ENCODE results near the gene RAD1. TPM values are rescaled to one million over a fixed set of nuclear protein-coding genes. Genes with fewer than 3 reads are reported as not detected.

The RAD1 gene
- total RNA-seq, 1 experiment from 2014 or later: 33.4 TPM

DNA sequence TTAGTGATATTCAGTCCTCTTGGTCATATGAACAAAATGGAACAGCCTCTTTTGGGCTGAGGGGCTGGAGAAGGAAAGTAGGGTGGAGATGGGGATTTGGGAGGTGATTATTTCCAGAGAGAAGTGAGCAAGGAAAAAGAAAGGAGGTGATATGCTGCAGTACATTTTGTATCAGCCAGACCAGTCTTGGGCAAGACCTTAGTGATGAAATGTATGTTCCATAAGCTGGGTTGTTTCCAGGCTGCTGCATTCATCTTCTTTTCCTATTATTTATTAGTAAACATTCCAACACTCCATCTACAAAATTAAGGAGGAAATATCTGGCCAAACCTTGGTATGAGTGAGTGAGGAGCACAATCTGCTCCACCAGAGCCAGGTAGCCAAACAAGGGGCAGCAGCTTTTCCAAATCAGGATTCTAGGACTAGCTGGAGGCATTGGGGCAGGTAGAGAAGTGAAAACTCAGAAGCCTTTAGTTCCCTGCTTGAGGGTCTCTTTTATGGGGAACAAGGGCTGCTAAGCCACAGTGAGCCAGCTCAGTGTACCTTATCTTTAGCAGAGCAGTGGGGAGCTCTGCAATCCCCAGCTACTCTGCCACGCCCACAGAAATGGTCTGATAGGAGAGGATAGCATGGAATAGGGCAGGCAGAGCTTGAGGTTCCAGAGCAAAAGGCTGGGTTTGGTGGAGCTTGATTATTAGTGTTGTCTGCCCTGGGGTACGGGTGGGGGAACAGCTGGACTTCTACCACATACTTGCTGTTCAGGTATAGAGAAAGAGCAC, 19.5 kb downstream of the RAD1 start (continued):
- TF ChIP-seq, protein P1, sequence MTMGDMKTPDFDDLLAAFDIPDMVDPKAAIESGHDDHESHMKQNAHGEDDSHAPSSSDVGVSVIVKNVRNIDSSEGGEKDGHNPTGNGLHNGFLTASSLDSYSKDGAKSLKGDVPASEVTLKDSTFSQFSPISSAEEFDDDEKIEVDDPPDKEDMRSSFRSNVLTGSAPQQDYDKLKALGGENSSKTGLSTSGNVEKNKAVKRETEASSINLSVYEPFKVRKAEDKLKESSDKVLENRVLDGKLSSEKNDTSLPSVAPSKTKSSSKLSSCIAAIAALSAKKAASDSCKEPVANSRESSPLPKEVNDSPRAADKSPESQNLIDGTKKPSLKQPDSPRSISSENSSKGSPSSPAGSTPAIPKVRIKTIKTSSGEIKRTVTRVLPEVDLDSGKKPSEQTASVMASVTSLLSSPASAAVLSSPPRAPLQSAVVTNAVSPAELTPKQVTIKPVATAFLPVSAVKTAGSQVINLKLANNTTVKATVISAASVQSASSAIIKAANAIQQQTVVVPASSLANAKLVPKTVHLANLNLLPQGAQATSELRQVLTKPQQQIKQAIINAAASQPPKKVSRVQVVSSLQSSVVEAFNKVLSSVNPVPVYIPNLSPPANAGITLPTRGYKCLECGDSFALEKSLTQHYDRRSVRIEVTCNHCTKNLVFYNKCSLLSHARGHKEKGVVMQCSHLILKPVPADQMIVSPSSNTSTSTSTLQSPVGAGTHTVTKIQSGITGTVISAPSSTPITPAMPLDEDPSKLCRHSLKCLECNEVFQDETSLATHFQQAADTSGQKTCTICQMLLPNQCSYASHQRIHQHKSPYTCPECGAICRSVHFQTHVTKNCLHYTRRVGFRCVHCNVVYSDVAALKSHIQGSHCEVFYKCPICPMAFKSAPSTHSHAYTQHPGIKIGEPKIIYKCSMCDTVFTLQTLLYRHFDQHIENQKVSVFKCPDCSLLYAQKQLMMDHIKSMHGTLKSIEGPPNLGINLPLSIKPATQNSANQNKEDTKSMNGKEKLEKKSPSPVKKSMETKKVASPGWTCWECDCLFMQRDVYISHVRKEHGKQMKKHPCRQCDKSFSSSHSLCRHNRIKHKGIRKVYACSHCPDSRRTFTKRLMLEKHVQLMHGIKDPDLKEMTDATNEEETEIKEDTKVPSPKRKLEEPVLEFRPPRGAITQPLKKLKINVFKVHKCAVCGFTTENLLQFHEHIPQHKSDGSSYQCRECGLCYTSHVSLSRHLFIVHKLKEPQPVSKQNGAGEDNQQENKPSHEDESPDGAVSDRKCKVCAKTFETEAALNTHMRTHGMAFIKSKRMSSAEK (CRISPR knock-in tag; IDR thresholded peaks at IDR 0.05; ENCODE audit: borderline replicate concordance): no peak
- TF ChIP-seq, protein P2, sequence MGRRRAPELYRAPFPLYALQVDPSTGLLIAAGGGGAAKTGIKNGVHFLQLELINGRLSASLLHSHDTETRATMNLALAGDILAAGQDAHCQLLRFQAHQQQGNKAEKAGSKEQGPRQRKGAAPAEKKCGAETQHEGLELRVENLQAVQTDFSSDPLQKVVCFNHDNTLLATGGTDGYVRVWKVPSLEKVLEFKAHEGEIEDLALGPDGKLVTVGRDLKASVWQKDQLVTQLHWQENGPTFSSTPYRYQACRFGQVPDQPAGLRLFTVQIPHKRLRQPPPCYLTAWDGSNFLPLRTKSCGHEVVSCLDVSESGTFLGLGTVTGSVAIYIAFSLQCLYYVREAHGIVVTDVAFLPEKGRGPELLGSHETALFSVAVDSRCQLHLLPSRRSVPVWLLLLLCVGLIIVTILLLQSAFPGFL (CRISPR knock-in tag; IDR thresholded peaks at IDR 0.05; ENCODE audit: borderline replicate concordance): no peak

DNA sequence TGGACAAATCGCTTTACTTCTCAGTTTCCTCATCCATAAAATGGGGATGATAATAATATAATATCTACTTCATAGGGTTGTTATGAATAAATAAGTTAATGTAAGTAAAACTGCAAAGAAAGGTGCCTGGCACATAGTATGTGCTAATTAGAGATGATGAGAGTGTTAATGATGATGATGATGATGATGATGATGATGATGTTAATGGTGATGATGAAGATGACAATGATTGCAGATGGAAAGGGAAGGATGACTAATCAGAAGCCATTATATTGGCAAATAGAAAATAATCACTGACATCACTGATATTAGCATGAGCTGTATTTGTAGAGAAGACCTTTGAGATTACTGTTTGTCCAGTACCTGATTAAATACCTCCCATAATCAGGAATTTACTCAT, 20.6 kb downstream of the RAD1 start:
- ChIA-PET CTCF (interaction anchor here (1.8 kb wide), 1 partner anchor 409 kb away, joined by 4 read pairs; no protein-coding TSS in a partner anchor), POLR2A (no interaction called here)
- Mint-ChIP-seq H3K4me3 (no peak overlapping the region), H3K9me3 (no peaks in the 10 kb centered on the region), H3K4me1 (peaks cover 24% of the 10 kb centered on the region), H3K36me3 (no peaks in the 10 kb centered on the region), H3K27ac (no peak overlapping the region), H3K27me3 (ENCODE audit: low read depth) (no peaks in the 10 kb centered on the region)
- DNase-seq (ENCODE audit: low spot score) (no peak), ATAC-seq (no peak)
- TF ChIP-seq ZNF138 (CRISPR knock-in tag; conservative IDR thresholded peaks at IDR 0.05) (no peak), JUN (CRISPR knock-in tag; IDR thresholded peaks at IDR 0.05) (no peak), EMX1 (CRISPR knock-in tag; IDR thresholded peaks at IDR 0.05) (no peak), NR1H2 (CRISPR knock-in tag; IDR thresholded peaks at IDR 0.05) (no peak), NR3C1 (CRISPR knock-in tag; conservative IDR thresholded peaks at IDR 0.05; ENCODE audit: low read depth) (no peak), CBFB (CRISPR knock-in tag; IDR thresholded peaks at IDR 0.05; ENCODE audit: low read depth) (no peak), RELA (CRISPR knock-in tag; IDR thresholded peaks at IDR 0.05; ENCODE audit: borderline replicate concordance) (no peak), NFYB (CRISPR knock-in tag; conservative IDR thresholded peaks at IDR 0.05; ENCODE audit: low read depth) (no peak)
- TF ChIP-seq, protein P3, sequence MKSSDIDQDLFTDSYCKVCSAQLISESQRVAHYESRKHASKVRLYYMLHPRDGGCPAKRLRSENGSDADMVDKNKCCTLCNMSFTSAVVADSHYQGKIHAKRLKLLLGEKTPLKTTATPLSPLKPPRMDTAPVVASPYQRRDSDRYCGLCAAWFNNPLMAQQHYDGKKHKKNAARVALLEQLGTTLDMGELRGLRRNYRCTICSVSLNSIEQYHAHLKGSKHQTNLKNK (CRISPR knock-in tag; IDR thresholded peaks at IDR 0.05): no peak
- TF ChIP-seq, protein P4, sequence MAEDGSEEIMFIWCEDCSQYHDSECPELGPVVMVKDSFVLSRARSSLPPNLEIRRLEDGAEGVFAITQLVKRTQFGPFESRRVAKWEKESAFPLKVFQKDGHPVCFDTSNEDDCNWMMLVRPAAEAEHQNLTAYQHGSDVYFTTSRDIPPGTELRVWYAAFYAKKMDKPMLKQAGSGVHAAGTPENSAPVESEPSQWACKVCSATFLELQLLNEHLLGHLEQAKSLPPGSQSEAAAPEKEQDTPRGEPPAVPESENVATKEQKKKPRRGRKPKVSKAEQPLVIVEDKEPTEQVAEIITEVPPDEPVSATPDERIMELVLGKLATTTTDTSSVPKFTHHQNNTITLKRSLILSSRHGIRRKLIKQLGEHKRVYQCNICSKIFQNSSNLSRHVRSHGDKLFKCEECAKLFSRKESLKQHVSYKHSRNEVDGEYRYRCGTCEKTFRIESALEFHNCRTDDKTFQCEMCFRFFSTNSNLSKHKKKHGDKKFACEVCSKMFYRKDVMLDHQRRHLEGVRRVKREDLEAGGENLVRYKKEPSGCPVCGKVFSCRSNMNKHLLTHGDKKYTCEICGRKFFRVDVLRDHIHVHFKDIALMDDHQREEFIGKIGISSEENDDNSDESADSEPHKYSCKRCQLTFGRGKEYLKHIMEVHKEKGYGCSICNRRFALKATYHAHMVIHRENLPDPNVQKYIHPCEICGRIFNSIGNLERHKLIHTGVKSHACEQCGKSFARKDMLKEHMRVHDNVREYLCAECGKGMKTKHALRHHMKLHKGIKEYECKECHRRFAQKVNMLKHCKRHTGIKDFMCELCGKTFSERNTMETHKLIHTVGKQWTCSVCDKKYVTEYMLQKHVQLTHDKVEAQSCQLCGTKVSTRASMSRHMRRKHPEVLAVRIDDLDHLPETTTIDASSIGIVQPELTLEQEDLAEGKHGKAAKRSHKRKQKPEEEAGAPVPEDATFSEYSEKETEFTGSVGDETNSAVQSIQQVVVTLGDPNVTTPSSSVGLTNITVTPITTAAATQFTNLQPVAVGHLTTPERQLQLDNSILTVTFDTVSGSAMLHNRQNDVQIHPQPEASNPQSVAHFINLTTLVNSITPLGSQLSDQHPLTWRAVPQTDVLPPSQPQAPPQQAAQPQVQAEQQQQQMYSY (CRISPR knock-in tag; IDR thresholded peaks at IDR 0.05): no peak
- TF ChIP-seq, protein P5, sequence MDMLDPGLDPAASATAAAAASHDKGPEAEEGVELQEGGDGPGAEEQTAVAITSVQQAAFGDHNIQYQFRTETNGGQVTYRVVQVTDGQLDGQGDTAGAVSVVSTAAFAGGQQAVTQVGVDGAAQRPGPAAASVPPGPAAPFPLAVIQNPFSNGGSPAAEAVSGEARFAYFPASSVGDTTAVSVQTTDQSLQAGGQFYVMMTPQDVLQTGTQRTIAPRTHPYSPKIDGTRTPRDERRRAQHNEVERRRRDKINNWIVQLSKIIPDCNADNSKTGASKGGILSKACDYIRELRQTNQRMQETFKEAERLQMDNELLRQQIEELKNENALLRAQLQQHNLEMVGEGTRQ (CRISPR knock-in tag; IDR thresholded peaks at IDR 0.05): no peak
